Activated CD4-positive, alpha-beta T cell treated with anti-CD3 and anti-CD28 coated beads, Interleukin-10, Interleukin-2, amounts not matched to agents 100 ng/mL and 50 ng/mL, durations not matched to agents 16 hours and 8 hours (primary cell): ENCODE measurements around the gene THSD7B.
"Not testable (repeated sequence)": the region's sequence is repeated elsewhere in the genome, so short reads cannot be mapped to it uniquely, and the experiment has no call there.

Experiments used
- DNase-seq: peaks from one replicate; pipeline ENCODE4 v3.0.0-alpha.2; 2020

THSD7B gene, protein sequence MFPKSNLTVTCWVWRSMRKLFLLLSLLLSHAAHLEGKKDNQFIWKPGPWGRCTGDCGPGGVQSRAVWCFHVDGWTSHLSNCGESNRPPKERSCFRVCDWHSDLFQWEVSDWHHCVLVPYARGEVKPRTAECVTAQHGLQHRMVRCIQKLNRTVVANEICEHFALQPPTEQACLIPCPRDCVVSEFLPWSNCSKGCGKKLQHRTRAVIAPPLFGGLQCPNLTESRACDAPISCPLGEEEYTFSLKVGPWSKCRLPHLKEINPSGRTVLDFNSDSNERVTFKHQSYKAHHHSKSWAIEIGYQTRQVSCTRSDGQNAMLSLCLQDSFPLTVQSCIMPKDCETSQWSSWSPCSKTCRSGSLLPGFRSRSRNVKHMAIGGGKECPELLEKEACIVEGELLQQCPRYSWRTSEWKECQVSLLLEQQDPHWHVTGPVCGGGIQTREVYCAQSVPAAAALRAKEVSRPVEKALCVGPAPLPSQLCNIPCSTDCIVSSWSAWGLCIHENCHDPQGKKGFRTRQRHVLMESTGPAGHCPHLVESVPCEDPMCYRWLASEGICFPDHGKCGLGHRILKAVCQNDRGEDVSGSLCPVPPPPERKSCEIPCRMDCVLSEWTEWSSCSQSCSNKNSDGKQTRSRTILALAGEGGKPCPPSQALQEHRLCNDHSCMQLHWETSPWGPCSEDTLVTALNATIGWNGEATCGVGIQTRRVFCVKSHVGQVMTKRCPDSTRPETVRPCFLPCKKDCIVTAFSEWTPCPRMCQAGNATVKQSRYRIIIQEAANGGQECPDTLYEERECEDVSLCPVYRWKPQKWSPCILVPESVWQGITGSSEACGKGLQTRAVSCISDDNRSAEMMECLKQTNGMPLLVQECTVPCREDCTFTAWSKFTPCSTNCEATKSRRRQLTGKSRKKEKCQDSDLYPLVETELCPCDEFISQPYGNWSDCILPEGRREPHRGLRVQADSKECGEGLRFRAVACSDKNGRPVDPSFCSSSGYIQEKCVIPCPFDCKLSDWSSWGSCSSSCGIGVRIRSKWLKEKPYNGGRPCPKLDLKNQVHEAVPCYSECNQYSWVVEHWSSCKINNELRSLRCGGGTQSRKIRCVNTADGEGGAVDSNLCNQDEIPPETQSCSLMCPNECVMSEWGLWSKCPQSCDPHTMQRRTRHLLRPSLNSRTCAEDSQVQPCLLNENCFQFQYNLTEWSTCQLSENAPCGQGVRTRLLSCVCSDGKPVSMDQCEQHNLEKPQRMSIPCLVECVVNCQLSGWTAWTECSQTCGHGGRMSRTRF (N-terminal part only)

DNA sequence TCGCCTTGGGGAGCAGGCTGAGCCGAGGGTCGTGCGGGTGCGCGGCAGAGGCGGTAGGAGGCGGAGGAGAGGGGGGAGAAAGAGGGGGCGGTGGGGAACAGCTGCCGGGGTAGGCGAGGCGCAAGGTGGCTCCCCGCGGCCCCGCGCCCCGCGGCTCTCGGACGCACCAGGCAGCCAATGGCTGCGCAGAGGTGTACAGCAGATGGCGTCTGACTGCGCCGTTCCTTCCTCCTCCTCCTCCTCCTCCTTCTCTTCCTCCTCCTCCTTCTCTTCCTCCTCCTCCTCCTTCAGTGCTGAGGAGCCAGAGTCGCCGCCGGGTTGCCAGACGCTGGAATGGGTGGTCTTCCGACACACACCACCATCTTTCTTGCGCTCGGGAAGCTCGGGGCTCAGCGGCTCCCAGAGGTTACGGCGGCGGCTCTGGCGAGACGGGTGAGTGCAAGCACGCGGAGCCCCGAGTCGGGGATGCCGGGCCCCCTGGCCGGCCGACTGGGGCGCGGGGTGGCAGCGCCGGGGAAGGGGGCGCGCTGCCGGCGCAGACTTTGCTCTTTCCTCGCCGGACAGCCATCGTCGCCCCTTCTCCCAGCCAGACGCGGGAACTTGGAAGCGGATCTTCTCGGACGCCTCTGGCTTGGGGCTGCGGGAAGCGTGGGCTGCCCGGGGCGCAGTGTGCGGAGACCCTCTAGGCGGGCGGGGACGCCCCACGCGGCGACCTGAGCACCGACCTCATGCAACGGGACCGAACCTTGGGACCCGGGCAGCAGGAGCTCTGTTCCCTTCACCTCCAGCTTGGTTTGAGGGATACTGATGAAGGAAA, at the start of gene THSD7B:
THSD7B (plus strand) TSS at position 290 of the 817 bp plus-strand sequence. CDS start 116,634 bp downstream, outside the sequence.
- DNase-seq: peak; percentile 2

DNA sequence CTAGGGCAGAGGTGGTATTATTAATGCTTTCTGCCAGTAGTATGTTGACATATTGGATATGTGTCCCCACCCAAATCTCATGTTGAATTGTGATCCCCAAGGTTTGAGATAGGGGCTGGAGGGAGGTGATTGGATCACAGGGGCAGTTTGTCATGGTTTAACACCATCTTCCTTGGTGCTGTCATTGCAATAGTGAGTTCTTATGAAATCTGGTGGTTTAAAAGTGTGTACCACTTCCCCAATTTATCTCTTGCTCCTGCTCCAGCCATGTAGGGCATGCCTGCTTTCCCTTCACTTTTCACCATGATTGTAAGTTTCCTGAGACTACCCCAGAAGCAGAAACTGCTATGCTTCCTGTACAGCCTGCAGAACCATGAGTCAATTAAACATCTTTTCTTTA, 47.1 kb upstream of the THSD7B start:
- no peak for DNase-seq

DNA sequence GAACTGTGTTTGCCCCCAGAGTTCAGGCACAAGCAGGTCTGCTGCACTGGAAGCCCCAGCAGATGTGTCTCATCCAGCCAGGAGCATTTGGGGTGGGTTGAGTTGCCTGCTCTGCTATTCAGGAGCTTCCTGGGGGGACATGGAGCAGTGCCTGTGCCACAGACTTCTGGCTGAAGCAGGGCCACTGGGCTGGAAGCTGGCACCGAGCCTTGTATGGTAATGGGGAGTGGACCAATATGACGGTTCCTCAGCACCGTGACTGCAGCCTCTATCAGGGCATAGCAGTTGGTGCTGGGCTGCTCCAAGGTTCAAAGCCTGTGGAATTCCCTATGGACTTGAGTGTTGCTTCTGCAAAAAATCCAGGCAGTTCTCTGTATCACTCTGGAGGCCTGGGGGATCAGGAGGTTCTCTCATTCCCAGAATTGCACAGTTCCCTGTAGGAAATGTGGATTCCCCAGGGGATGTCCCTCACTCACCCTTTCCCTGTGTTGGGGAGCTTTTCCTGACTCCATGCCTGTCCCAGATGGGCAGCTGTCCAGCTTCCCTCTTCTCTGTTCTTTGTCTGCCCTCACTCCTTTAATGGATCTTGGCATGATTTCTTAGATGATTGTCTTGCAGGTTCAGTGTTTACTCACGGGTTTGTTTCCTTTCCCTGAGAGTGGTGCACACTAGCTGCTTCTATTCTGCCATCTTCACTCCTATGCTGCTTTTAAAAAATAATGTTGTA, 37.2 kb upstream of the THSD7B start:
- DNase-seq: no peak

DNA sequence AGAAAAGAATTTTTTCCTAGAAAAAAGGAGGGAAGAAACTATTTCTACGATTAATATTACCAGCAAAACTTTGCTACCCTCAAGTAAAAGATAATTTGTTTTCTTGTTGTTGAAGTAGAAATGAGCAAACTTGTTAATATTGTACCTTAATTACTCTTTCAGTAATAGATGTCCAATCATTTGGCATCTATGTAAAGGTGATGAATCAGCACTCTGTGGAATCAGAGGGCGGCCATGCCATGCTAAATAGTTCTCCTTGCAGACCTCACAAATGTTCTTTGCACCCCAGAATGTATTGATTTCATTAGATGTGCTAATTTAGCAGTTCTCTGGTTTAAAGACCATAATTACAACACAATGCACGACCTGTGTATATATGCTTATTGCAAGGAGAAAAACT, 29.1 kb upstream of the THSD7B start:
- DNase-seq: no peak

DNA sequence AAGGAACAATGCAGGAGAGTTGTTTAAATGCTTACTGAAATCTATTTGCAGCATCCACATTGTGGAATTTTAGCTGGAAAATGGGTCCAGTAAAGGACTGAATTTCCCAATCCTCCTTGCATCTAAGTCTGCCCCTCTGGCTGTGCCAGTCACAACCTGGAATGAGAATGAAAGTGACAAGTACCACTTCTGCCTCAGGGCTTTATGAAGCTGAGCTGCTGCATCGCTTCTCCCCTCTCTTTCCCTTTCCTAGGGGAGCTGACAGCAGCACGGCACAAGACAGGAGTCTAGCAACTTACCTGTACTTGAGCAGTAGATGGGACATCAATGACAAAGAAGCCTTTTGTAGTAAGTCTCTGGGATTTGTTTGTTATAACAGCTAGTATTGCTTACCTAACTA, 27.3 kb upstream of the THSD7B start:
- DNase-seq: no peak

DNA sequence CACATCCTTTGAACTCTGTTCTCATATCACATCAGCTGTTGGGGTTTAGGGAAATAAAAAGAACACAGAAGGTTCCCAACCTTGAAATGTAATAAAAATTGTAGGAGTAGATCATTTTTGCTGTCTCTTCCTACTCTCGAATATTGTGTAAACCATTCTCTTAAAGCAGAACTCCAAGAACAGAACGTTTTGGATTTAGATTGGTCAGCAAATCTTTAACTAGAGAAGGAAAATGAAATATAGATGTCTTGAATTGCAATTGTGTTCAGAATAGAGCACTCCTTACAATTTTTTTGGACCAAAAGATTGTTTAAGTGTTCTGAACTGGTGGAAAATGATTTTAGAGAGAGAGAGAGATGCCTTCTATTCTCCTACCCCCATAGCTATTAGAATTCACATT, 23.9 kb upstream of the THSD7B start:
- DNase-seq: no peak

DNA sequence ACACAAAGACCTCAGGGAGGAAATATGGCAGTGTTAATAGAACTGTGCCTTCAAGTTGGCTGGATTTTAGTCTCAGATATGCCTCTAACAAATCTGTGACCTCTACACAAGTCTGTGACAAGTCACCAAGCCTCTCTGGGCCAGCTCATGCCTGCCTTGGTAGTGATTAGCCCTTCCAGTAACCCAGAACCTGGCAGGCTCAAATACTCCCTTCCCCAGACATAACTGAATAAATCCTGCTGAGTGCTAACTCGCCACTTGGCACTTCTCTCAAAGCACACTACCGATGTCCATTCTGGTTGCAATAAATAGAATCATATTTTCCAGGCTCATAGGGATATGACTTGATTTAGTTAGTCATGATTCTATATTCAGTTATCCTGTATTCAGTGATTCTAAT, 15.3 kb upstream of the THSD7B start:
- no peak for DNase-seq

DNA sequence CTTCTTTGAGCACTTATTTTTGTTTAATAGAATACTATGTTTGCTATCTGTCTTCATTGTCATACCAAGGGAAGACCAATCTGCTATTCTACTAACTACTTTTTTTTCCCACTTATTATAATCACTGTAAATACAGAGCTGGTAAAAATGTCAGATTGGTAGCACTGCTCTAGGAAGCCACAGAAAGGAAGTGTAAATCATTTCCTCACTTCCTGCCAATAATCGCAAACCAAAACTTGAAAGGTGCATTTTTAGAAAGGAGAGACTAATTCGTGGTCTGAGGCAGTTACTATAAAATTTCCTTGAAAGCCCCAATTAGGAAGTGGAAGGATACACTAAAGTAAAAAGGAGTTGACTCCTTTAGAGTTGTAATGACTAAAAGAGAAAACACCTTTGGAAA, 13.9 kb upstream of the THSD7B start:
- no peak for DNase-seq

DNA sequence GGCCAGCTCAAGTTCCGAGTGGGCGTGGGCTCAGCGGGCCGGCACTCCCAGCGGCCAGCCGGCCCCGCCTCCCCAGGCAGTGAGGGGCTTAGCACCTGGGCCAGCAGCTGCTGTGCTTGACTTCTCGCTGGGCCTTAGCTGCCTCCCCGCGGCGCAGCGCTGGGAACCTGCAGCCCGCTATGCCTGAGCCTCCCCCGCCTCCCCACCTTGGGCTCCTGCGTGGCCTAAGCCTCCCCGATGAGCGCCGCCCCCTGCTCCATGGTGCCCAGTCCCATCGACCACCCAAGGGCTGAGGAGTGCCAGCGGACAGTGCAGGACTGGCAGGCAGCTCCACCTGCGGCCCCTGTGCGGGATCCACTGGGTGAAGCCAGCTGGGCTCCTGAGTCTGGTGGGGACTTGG, 6.8 kb upstream of the THSD7B start:
- not testable (repeated sequence) for DNase-seq

DNA sequence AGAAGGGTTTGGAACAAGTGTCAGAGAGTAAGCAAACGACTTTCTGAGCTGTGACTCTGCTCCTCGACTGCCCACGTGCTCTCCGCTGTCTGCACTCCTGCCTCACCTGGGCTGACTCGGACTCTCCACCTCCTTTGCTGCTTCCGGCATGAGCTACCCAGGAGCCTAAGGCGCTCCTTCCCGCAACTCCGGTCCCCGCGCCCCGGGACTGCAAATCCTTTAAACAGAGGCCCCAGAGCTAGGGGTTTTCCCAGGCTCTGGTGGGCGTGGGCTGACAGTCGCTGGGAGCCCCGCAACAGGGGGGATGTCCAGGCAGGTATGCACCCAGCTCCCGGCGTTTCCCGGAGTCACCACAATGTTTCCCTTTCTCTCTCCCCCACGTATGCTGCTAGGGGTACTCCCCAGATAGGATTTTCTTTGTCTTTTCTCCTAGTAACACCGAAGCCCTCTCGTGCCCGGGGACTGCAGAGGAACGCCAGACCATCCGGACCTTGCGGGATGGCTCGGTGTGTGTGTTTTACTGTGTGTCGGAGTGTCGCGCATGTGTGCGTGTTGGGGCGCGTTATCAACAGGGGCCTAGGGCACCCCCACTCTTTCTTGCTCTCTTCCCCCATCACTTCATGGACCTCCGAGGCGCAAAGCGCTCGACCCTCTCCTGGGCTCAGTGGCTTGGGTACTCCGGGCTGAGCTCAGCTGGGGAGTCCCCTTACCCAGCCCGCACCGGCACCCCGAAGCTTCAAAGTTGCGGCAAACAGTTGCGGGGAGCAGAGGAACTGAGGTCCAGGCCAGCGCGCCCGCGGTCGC, 691 bp upstream of the THSD7B start:
- peak; percentile 1 for DNase-seq

DNA sequence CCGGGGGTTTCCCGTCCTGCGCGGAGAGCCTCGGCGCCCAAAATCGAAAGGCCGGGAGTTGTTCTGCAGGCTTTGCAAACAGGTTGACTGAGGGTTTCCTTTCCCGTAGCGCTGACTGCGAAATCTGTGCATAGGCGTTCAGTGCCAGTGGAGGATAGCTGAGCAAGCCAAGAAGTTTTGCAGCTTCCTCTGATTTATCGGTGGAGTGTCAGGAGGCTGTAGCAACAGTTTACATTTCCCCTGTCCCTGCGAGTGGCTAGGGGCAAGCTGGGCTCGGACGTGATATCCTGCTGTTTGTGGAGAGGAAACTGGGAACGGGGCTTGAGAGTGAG, 694 bp downstream of the THSD7B start:
- DNase-seq: no peak

DNA sequence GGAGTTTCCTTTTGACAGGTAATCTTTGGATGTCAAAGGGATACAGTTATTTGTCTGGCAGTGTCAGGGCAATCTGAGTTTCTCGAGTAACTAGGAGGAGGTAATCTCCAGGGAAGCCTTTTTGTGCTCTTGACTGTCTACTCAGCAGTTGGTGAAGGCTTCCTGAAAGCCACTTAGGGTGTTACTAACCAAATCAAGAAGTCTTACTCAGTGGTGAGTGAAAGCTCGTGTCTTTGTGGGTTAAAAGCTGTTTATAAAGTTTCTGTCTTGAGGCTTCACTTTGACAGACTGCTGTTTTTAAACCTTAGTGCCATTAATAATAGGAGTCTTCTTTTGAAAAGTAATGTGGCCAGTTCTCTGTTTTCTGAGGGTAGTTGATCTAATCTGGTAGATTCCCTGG, 1.7 kb downstream of the THSD7B start:
- peak; percentile 7 for DNase-seq

DNA sequence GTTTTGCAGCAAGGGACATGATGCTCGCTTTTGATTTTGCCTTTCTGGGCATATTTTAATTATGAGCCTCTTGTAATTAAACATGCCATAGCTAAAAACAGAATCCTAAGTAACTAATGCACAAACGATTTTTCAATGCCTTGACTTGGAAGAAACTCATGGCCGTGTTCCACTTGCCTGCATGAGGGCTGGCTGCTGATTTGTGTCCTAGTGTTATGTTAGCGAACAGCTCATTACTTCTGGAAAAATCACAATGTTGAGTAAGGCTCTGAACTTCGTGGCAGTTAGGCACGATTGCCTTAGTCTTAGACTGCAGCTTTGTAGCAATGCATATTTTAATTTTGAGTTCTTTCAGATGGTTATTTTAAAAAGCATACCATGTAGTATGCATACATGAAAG, 4.5 kb downstream of the THSD7B start:
- DNase-seq: no peak

DNA sequence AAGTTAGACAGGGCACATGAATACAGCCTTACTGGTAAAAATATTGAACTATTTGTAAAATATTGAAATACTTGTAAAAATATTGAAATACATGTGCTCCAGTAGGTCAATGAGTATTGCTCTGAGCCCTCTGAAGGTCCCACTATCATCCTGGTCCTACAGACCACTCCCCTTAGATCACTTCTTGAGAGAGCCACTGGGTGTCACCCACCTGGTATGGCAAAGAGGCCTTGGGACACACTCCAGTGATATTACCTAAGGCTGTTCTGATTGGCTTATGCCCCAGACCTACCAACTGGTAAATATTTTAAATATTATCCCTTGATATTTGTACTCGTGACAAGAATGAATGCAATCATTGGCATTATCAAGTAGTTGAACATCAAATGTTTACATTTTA, 5.0 kb downstream of the THSD7B start:
- no peak for DNase-seq

DNA sequence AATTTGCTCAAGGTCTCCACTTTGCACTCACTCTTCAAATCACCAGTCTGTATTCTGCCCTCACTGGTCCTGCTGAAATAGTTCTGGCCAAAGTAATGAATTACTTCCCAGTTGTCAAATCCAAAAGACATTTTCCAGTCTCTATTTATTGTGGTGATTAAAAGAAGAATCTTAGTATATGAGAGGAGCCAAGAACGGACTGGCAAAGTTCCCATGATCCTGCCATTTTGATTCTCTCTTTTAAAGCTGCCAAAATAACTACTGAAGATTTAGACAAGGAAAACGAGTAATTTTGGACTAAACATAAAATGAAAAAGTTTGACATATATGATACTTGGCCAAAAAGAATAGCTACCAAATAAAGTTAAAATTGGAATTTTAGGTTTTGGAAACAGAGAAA, 12.0 kb downstream of the THSD7B start:
- DNase-seq: no peak

DNA sequence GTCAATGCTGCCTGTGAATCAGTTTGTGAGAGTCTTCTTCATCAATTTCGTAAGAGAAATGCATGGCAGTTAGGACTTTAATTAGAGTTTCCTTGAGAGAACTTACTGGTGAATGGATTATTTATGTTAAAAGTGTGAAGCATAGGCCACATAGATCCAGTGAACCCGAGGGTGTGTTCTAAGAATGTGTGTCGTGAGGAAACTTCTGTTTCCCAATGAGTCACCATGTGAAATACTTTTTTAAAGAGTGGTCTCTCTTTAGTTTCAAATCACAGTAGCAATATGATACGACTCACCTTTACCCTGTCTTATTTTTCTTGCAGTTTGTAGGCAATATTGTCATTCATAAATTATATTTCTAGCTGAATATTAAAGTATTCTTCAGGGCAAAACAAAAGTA, 18.5 kb downstream of the THSD7B start:
- peak; percentile 7 for DNase-seq

DNA sequence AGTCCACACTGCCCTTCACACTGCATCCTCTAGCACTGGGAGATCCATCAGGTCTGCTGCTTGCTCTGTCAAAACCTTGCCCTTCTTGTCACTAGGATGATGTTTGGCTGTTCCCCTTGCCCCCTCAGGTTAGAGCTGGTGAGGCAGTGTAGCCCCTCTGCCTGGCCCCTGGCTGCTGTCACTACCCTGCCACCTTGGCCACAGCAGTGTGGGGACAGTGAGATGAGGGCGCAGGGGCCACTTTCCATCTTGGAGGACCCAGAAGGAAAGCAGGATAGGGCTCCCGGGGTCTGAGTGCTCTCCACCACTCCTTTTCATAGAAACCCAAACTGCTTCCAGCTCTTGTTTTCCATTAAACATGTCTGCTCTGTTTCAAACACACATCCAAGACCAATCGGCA, 19.9 kb downstream of the THSD7B start:
- no peak for DNase-seq

DNA sequence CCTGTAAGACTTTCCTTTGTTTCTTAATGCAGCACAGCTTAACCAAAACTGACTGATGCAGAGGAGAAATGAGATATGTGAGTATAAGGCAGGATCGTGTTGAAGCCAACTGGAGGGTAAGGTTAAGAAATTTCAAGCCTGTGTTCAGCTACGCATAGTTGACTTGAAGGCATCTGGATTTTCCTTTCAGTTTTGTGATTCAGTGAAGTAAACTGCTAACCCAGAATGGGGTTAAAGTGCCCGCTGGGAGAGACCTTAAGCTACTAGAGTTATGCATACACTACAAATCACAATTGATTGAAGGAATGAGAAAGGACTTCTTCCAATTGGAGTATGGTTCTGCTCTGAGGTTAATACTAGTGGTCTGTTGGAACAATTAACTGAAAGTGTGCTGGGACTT, 22.6 kb downstream of the THSD7B start:
- no peak for DNase-seq

DNA sequence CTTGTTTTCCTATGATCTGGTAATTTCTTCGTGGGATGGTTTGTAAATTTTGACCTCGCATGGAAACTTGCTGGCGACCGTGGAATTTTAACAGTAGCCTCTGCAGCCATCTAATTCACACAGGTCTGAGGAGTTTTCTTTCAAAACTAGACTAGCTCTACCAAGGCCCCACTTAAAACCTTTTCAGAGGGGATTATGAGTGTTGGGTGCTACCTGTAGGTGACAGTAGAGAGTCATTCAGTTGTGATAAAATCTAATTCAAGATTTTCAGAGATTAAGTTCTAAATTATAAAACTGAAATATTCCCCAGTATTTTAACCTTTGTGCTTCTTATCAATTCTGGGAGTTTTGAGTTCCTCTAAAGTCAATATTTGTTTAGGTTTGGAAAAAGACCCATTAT, 31.0 kb downstream of the THSD7B start:
- DNase-seq: no peak

DNA sequence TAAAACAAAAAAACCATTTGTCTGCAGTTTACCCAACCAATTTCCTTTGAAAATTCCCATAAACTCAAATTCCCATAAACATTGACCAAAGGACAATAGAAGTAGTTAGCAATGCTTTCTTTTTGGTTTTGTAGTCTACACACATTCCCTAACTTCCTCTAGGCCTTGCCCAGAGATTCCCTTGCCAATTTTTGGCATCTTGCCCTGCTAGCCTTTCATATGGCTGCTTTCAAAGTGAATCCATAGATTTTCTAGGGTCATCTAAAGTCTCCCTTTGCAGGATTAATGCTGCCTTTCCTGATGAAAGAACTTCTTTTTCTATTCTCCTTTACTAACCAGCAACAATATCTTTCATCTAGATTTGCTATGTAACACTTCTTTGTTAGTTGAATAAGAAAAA, 33.4 kb downstream of the THSD7B start:
- no peak for DNase-seq

DNA sequence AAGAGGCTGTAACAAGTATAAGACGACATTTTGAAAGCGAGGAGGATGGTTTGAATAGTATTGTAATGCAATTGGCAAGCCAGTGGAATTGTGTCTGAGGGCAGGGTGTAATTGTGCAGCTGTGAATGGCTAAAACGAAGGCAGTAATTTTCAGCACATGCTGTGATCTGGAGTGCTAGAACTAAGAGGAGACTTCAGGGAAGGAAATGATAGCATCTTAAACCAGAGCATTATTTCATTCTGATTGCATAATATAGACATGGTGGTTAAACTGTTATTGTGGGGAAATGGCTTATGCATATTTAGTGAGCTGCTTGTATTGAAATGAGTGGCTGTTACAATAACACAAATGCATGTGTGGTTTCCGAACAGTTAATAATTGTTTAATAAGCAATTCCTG, 36.3 kb downstream of the THSD7B start:
- DNase-seq: no peak
